WERI-Rb-1 (cell line): ENCODE results near the gene PARP12.

Experiments
- DNase-seq: peaks from one replicate; pipeline ENCODE4 v3.0.0-alpha.2; 2020
- H3K27ac ChIP-seq: fragments of 250-450 bp; sonication (Bioruptor Pico); 2 replicates; pipeline ENCODE4 v1.5.1; 2020; ENCODE audit warnings: mild to moderate bottlenecking, moderate library complexity
- H3K27me3 ChIP-seq: fragments of 250-450 bp; sonication (Bioruptor Pico); 2 replicates; pipeline ENCODE4 v1.5.1; 2021; ENCODE audit warnings: mild to moderate bottlenecking, low read depth, moderate library complexity; ENCODE audit not compliant: insufficient read depth, severe bottlenecking
- H3K36me3 ChIP-seq: fragments of 250-450 bp; sonication (Bioruptor Pico); 2 replicates; pipeline ENCODE4 v1.5.1; 2020; ENCODE audit warnings: mild to moderate bottlenecking, moderate library complexity
- H3K4me3 ChIP-seq: 2 replicates; pipeline ENCODE4 v1.5.1; 2011; ENCODE audit warnings: low read depth, mild to moderate bottlenecking, control low read depth, low read length
- H3K9me3 ChIP-seq: fragments of 250-450 bp; sonication (Bioruptor Pico); 2 replicates; pipeline ENCODE4 v1.5.1; 2021; ENCODE audit warnings: mild to moderate bottlenecking, moderate library complexity; ENCODE audit not compliant: severe bottlenecking
- CTCF ChIP-seq: IDR thresholded peaks from 2 replicates; pipeline ENCODE4 v1.5.1; 2011; ENCODE audit warnings: low read depth, mild to moderate bottlenecking, control low read depth, inconsistent platforms, low read length

PARP12 gene

GRCh38 chr7:140074780-140075179 is 12.0 kb upstream of the PARP12 start:
- Histone ChIP-seq H3K4me3 (no peak overlapping the region), H3K27ac (no peak overlapping the region), H3K27me3 (no peaks in the 10 kb centered on the region), H3K36me3 (no peaks in the 10 kb centered on the region), H3K9me3 (no peaks in the 10 kb centered on the region)
- no peak for TF ChIP-seq CTCF
- no peak for DNase-seq

GRCh38 chr7:140070546-140070945 is 7.8 kb upstream of the PARP12 start:
- Histone ChIP-seq H3K27me3 (no peaks in the 10 kb centered on the region), H3K36me3 (no peaks in the 10 kb centered on the region), H3K9me3 (peaks cover 2% of the 10 kb centered on the region), H3K27ac (no peak overlapping the region), H3K4me3 (no peak overlapping the region)
- TF ChIP-seq CTCF = no peak
- no peak for DNase-seq

- H3K27ac ChIP-seq = no peak overlapping the region
- H3K27me3 ChIP-seq = no peaks in the 10 kb centered on the region
- H3K9me3 ChIP-seq = peaks cover 2% of the 10 kb centered on the region
- no peak for TF ChIP-seq CTCF
- H3K36me3 ChIP-seq = no peaks in the 10 kb centered on the region
- H3K4me3 ChIP-seq = no peak overlapping the region
- DNase-seq = no peak
These were observed 6.7 kb upstream of the PARP12 start for GRCh38 chr7:140069298-140069949.

GRCh38 chr7:140068033-140068432 is 5.3 kb upstream of the PARP12 start:
- H3K4me3 ChIP-seq = no peak overlapping the region
- DNase-seq = no peak
- no peak for TF ChIP-seq CTCF

GRCh38 chr7:140067052-140067451 is 4.3 kb upstream of the PARP12 start:
- no peak for TF ChIP-seq CTCF
- DNase-seq = no peak
- no peak overlapping the region for H3K27ac ChIP-seq
- H3K36me3 ChIP-seq = no peaks in the 10 kb centered on the region
- H3K4me3 ChIP-seq = no peak overlapping the region
- H3K9me3 ChIP-seq = peaks cover 2% of the 10 kb centered on the region
- no peaks in the 10 kb centered on the region for H3K27me3 ChIP-seq

More at GRCh38 chr7:140068033-140068432, 5.3 kb upstream of the PARP12 start:
- Histone ChIP-seq H3K36me3 (no peaks in the 10 kb centered on the region), H3K27ac (no peak overlapping the region), H3K27me3 (no peaks in the 10 kb centered on the region), H3K9me3 (peaks cover 2% of the 10 kb centered on the region)

GRCh38 chr7:140062118-140062527 is 628 bp downstream of the PARP12 start:
- Histone ChIP-seq H3K27me3 (no peaks in the 10 kb centered on the region), H3K36me3 (no peaks in the 10 kb centered on the region), H3K4me3 (no peak overlapping the region), H3K9me3 (no peaks in the 10 kb centered on the region), H3K27ac (no peak overlapping the region)
- no peak for TF ChIP-seq CTCF
- no peak for DNase-seq
